HepG2 (cell line): ENCODE results near the gene RBP7. TPM values are rescaled to one million over a fixed set of nuclear protein-coding genes. Genes with fewer than 3 reads are reported as not detected.

Source experiments
- ATAC-seq: fragments of 200-7000 bp; cut with Tn5 transposase; 3 replicates; pipeline ENCODE4 v1.9.1; 2020; ENCODE audit warnings: mild to moderate bottlenecking, moderate library complexity
- BruUV-seq: library from RNA; stranded (reverse); fragments of 400-500 nt; replicated peaks from 2 replicates; lab custom pipeline; 2021; lab: Mats Ljungman, UMichigan
- CTCF ChIA-PET: fragments of 300-600 bp; formaldehyde crosslinking; extraction: SDS; loops from one replicate; lab custom pipeline; 2021; ENCODE audit warnings: low total read pairs, inconsistent platforms, low intra/inter-chr PET ratio; lab: Yijun Ruan, JAX
- POLR2A ChIA-PET: fragments of 350-600 bp; sonication (Branson Sonifier 250); formaldehyde crosslinking; loops from one replicate; lab custom pipeline; 2020; ENCODE audit warnings: antibody characterized with exemption, inconsistent platforms; lab: Yijun Ruan, JAX
- DNase-seq: peaks from one replicate; pipeline ENCODE4 v3.0.0-alpha.2; 2015; ENCODE audit warnings: low spot score
- FAIRE-seq: peaks from 3 replicates; lab custom pipeline; 2011; peaks lifted over from hg19 to GRCh38; lab: Jason Lieb, UNC
- H2AFZ ChIP-seq: one replicate; pipeline ENCODE4 v1.6.1; 2011; ENCODE audit warnings: low read length, inconsistent platforms
- H3K27ac ChIP-seq: fragments of 300-600 bp; 3 replicates; pipeline ENCODE4 v1.8.0; 2011; ENCODE audit warnings: mixed run types, mild to moderate bottlenecking, mixed read lengths, low read length, inconsistent platforms; ENCODE audit not compliant: insufficient read depth; ENCODE audit errors: extremely low read length
- H3K27me3 ChIP-seq, 2 experiments: fragments of 200-600 bp in 1 of 2; 2 replicates in 1 of 2; 3 replicates in 1 of 2; pipeline versions ENCODE4 v1.6.0 to v1.8.0; 2011; ENCODE audit warnings: low read length in 2 of 2, mild to moderate bottlenecking in 2 of 2, moderate library complexity in 2 of 2, inconsistent platforms in 1 of 2; ENCODE audit not compliant: insufficient read depth in 2 of 2, control insufficient read depth in 1 of 2
- H3K36me3 ChIP-seq, 2 experiments: fragments of 200-600 bp in 1 of 2; replicated peaks in 1 of 2; 2 replicates in 1 of 2; 3 replicates in 1 of 2; pipeline versions ENCODE4 v1.5.1 to v1.8.0; 2011; ENCODE audit warnings: low read length in 2 of 2, inconsistent platforms in 1 of 2; ENCODE audit not compliant: insufficient read depth in 2 of 2, control insufficient read depth in 1 of 2
- H3K4me1 ChIP-seq: 2 replicates; pipeline ENCODE4 v1.5.1; 2012; ENCODE audit warnings: low read length, inconsistent platforms; ENCODE audit not compliant: insufficient read depth
- H3K4me2 ChIP-seq: 2 replicates; pipeline ENCODE4 v1.6.0; 2011; ENCODE audit warnings: low read depth, low read length, inconsistent platforms
- H3K4me3 ChIP-seq, 3 experiments: fragments of 200-600 bp in 1 of 3; sonication (generic), shearing (Covaris generic) in 1 of 3; replicated peaks in 1 of 3; 2 replicates each; pipeline ENCODE4 v1.5.1; 2011 to 2016; ENCODE audit warnings: low read length in 3 of 3, inconsistent platforms in 2 of 3, low read depth in 2 of 3, mild to moderate bottlenecking in 2 of 3, control low read depth in 1 of 3, mixed read lengths in 1 of 3; ENCODE audit not compliant: insufficient read depth in 1 of 3
- H3K79me2 ChIP-seq: one replicate; pipeline ENCODE4 v1.6.1; 2011; ENCODE audit warnings: low read length, inconsistent platforms; ENCODE audit not compliant: insufficient read depth
- H3K9ac ChIP-seq: 2 replicates; pipeline ENCODE4 v1.6.0; 2011; ENCODE audit warnings: mild to moderate bottlenecking, low read depth, low read length, inconsistent platforms; ENCODE audit not compliant: insufficient read depth
- H3K9me3 ChIP-seq: 2 replicates; pipeline ENCODE4 v1.5.1; 2012; ENCODE audit warnings: mild to moderate bottlenecking, low read length
- H4K20me1 ChIP-seq: 2 replicates; pipeline ENCODE4 v1.6.0; 2011; ENCODE audit warnings: inconsistent platforms, mild to moderate bottlenecking, low read length, moderate library complexity; ENCODE audit not compliant: insufficient read depth
- AGO2 ChIP-seq: fragments of 200-400 bp; formaldehyde crosslinking; optimal IDR thresholded peaks from 2 replicates; pipeline ENCODE3; 2017; ENCODE audit warnings: mild to moderate bottlenecking, low read depth, low read length, moderate library complexity
- ATF7 ChIP-seq, 2 experiments: fragments of 450-650 bp in 1 of 2; sonication (generic) in 1 of 2; formaldehyde crosslinking in 1 of 2; IDR thresholded peaks; 2 replicates each; pipeline versions ENCODE4 v1.4.0 to v1.6.1; 2016 to 2020; ENCODE audit warnings: antibody characterized with exemption in 1 of 2, mild to moderate bottlenecking in 1 of 2, missing genetic modification reagents in 1 of 2
- ISL2 ChIP-seq: sonication (generic); formaldehyde crosslinking; IDR thresholded peaks from 2 replicates; pipeline ENCODE4 v1.5.0; 2020; ENCODE audit warnings: missing genetic modification reagents
- MNT ChIP-seq: fragments of 450-650 bp; IDR thresholded peaks from 2 replicates; pipeline ENCODE4 v1.6.1; 2016
- THAP9 ChIP-seq: sonication (generic); formaldehyde crosslinking; IDR thresholded peaks from 2 replicates; pipeline ENCODE4; 2020; ENCODE audit warnings: missing genetic modification reagents, mild to moderate bottlenecking, borderline replicate concordance
- ZBTB21 ChIP-seq: sonication (generic); formaldehyde crosslinking; IDR thresholded peaks from 2 replicates; pipeline ENCODE4 v1.4.0; 2020; ENCODE audit warnings: missing genetic modification reagents
- ZBTB7A ChIP-seq: sonication (generic); formaldehyde crosslinking; IDR thresholded peaks from 2 replicates; pipeline ENCODE4 v1.8.0; 2022; ENCODE audit warnings: mild to moderate bottlenecking, missing genetic modification reagents
- ZNF121 ChIP-seq: sonication (generic); formaldehyde crosslinking; IDR thresholded peaks from 2 replicates; pipeline ENCODE4 v1.5.0; 2020; ENCODE audit warnings: mild to moderate bottlenecking, missing genetic modification reagents
- ZSCAN29 ChIP-seq: sonication (generic); formaldehyde crosslinking; conservative IDR thresholded peaks from 2 replicates; pipeline ENCODE4 v1.4.0; 2020; ENCODE audit warnings: mild to moderate bottlenecking, missing genetic modification reagents
- WGBS: methylation state at CpG from one replicate; pipeline ENCODE4 v1.1.6; 2017; ENCODE audit warnings: low lambda C conversion rate; 5-methylcytosine and 5-hydroxymethylcytosine counted together
- in situ Hi-C: cut with HindIII; loops from 2 replicates; pipeline ENCODE4 v1.10.0; 2017; ENCODE audit warnings: low pct_unique_long_range_greater_than_20kb; ENCODE audit not compliant: extremely low pct_ligation_motif_present
- intact Hi-C: fragments of 100-400 bp; cut with micrococcal nuclease; formaldehyde crosslinking; loops from one replicate; pipeline ENCODE4 v1.10.0; 2022; ENCODE audit not compliant: unreplicated experiment
- polyA plus RNA-seq, 8 experiments: library from polyadenylated mRNA; depleted of rRNA in 3 of 8; stranded (reverse) in 7 of 8; unstranded in 1 of 8; fragments of >200 nt; fragmentation: Illumina TruSeq in 4 of 8; extraction: Trizol in 4 of 8; gene quantifications; 2 replicates each; pipeline versions ENCODE4 v1.2.1 to v1.2.3, GENCODE V29; 2011 to 2016; ENCODE audit warnings: low read depth in 4 of 8, missing spikeins in 1 of 8, mixed read lengths in 1 of 8; ENCODE audit not compliant: insufficient read depth in 1 of 8
- total RNA-seq, 5 experiments: library from RNA; depleted of rRNA; stranded (reverse); fragments of >200 nt; fragmentation: Illumina TruSeq; extraction: Trizol; gene quantifications; 2 replicates each; pipeline ENCODE4 v1.2.3, GENCODE V29; 2016; ENCODE audit warnings: low read depth in 1 of 5

Gene RBP7
- total and polyA plus RNA-seq, 2 of the 13 experiments (the other 11 are each of a cell fraction or from before 2014, with no cell fraction given) = 1.6 to 2.0 TPM

GRCh38 chr1:10051656-10052055, 54.6 kb downstream of the RBP7 start:
- DNase-seq (no peak), ATAC-seq (no peak), FAIRE-seq (no peak)
- Histone ChIP-seq H3K36me3 (peaks cover 3 to 14% of the 10 kb centered on the region in 2 experiments; a peak in 1 of 5 replicates), H3K9me3 (no peaks in the 10 kb centered on the region), H3K4me1 (peaks cover 26% of the 10 kb centered on the region), H4K20me1 (peaks cover 9% of the 10 kb centered on the region), H3K4me3 (no peak overlapping the region), H3K79me2 (peaks cover 53% of the 10 kb centered on the region), H3K9ac (no peak overlapping the region), H3K27me3 (no peaks in the 10 kb centered on the region), H3K27ac (no peak overlapping the region), H2AFZ (no peak overlapping the region), H3K4me2 (no peak overlapping the region)
- in situ Hi-C loops = no loop called here
- ChIA-PET POLR2A (no interaction called here), CTCF (no interaction called here)
- BruUV-seq = no TSS peak
- TF ChIP-seq ZNF121 (CRISPR knock-in tag) = no peak
- no peak for TF ChIP-seq THAP9 (CRISPR knock-in tag)
- no peak for TF ChIP-seq ZBTB7A
- TF ChIP-seq MNT = no peak
- no peak for TF ChIP-seq ZSCAN29
- TF ChIP-seq ZBTB21 = no peak
- TF ChIP-seq AGO2 = no peak
- TF ChIP-seq ATF7 (IDR thresholded peaks at IDR 0.05) = no peak
- no peak for TF ChIP-seq ATF7 (CRISPR knock-in tag; IDR thresholded peaks at IDR 0.05)
- TF ChIP-seq ISL2 = no peak
- whole genome bisulfite sequencing = 100% methylated on average over 1 of the region's 1 CpG
- intact Hi-C loops = no loop called here
